ENCODE results near the gene TP73. TPM values are rescaled to one million over a fixed set of nuclear protein-coding genes. Genes with fewer than 3 reads are reported as not detected.

The TP73 gene
- total RNA-seq, 2 donors from 2014 or later: 5.1 to 15.1 TPM

DNA sequence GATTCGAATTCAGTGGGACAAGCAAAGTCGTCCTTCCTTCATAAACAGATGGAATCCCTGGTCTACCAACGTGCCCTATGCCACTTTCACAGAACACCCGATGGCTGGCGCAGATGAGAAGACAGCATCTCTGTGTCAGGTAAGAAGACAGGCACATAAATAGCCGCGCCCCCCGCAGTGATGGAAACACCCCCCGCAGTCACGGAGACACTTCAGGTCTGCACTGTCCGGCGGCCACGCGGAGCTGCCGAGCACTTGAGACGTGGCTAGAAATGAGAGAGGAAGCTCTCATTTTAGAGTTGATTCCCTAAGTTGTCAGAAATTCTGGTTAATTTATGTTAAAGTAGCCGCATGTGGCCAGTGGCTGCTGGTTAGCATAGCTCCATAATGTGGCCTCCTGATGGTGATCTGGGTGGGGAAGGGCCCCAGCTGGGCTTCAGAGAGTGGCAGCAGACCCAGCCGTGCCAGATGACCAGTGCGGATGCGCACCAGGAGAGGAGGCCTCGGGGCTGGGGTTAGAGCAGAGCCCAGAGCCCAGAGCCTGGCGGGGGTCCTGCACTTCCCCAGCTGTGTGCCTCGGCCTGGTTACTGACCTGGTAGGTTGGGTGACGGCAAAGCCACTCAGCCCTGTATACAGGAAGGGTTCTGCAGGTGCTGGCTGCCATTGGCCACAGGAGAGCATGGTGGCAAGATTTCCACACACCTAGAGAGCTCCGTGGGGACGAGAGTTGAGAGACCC lies 24.6 kb upstream of the TP73 start:
- no peak for DNase-seq (ENCODE audit: low spot score)
- H3K4me3 ChIP-seq: no peak overlapping the region
- H3K4me1 ChIP-seq (replicated peaks): peaks cover 13% of the 10 kb centered on the region
- no peak overlapping the region for H3K27ac ChIP-seq
- 94% methylated on average over 26 of the region's 26 CpGs for WGBS
- intact Hi-C loops (cut with DNase I): no loop called here
- H3K27me3 ChIP-seq (replicated peaks; ENCODE audit: insufficient read depth): no peaks in the 10 kb centered on the region
- TF ChIP-seq, protein P1, sequence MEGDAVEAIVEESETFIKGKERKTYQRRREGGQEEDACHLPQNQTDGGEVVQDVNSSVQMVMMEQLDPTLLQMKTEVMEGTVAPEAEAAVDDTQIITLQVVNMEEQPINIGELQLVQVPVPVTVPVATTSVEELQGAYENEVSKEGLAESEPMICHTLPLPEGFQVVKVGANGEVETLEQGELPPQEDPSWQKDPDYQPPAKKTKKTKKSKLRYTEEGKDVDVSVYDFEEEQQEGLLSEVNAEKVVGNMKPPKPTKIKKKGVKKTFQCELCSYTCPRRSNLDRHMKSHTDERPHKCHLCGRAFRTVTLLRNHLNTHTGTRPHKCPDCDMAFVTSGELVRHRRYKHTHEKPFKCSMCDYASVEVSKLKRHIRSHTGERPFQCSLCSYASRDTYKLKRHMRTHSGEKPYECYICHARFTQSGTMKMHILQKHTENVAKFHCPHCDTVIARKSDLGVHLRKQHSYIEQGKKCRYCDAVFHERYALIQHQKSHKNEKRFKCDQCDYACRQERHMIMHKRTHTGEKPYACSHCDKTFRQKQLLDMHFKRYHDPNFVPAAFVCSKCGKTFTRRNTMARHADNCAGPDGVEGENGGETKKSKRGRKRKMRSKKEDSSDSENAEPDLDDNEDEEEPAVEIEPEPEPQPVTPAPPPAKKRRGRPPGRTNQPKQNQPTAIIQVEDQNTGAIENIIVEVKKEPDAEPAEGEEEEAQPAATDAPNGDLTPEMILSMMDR (IDR thresholded peaks at IDR 0.05): no peak
- TF ChIP-seq POLR2AphosphoS5 (IDR thresholded peaks at IDR 0.05): no peak
- TF ChIP-seq POLR2A (IDR thresholded peaks at IDR 0.05): no peak
- H3K36me3 ChIP-seq: peaks cover 0 to 6% of the 10 kb centered on the region in 2 donors
- no peaks in the 10 kb centered on the region for H3K9me3 ChIP-seq

DNA sequence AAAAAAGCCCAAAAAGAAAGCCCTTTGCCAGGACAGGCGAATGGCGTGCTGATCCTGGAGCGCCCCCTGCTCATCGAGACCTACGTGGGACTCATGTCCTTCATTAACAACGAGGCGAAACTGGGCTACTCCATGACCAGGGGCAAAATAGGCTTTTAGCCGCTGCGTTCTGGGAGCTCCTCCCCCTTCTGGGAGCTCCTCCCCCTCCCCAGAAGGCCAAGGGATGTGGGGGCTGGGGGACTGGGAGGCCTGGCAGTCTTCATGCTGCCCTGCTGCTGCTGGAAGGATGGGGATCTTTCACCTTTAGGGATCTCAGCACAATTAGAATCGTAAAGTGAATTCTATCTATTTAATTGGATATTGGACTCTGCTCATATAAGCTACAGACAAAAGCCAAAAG lies 23.9 kb upstream of the TP73 start:
- WGBS: 81% methylated on average over 10 of the region's 10 CpGs
- no peaks in the 10 kb centered on the region for H3K9me3 ChIP-seq
- no peaks in the 10 kb centered on the region for H3K27me3 ChIP-seq (replicated peaks; ENCODE audit: insufficient read depth)
- peaks cover 7% of the 10 kb centered on the region for H3K4me1 ChIP-seq (replicated peaks)
- H3K4me3 ChIP-seq: no peak overlapping the region
- TF ChIP-seq, protein P1 (IDR thresholded peaks at IDR 0.05): no peak
- no peak for TF ChIP-seq POLR2AphosphoS5 (IDR thresholded peaks at IDR 0.05)
- no peak for DNase-seq (ENCODE audit: low spot score)
- H3K27ac ChIP-seq: no peak overlapping the region
- intact Hi-C loops (cut with DNase I): no loop called here
- peaks cover 0 to 6% of the 10 kb centered on the region in 2 donors for H3K36me3 ChIP-seq

DNA sequence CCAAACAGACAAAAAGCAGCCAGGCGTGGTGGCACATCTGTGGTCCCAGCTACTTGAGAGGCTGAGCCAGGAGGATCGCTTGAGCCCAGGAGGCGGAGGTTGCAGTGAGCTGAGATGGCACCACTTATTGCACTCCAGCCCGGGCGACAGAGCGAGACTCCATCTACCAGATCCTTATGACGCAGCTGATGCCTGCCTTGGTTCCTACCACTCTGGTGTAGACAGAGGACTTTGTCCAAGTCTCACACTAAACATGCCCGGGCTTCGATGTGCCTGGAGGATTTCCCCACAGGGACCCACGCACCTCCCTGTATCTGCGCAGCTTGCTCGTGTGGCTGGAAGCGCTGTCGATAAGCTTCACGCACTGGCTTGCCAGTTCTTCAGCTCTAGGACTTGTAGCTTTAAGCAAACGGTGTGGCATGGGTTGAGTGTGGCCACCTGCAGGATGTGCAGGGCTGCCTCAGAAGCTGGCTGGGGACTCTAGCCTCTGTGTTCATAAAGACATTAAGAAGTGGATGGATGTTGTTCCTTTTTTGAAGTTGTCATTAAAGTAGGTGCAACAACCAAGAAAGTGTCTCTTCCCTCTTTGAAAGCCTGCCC lies 22.7 kb upstream of the TP73 start:
- DNase-seq (ENCODE audit: low spot score): no peak
- intact Hi-C loops (cut with DNase I): no loop called here
- H3K27ac ChIP-seq: no peak overlapping the region
- no peak for TF ChIP-seq POLR2A (IDR thresholded peaks at IDR 0.05)
- TF ChIP-seq, protein P1 (IDR thresholded peaks at IDR 0.05): no peak
- WGBS: 85% methylated on average over 15 of the region's 16 CpGs
- H3K9me3 ChIP-seq: no peaks in the 10 kb centered on the region
- peaks cover 0 to 6% of the 10 kb centered on the region in 2 donors for H3K36me3 ChIP-seq
- no peaks in the 10 kb centered on the region for H3K4me1 ChIP-seq (replicated peaks)
- H3K27me3 ChIP-seq (replicated peaks; ENCODE audit: insufficient read depth): no peaks in the 10 kb centered on the region
- no peak overlapping the region for H3K4me3 ChIP-seq

DNA sequence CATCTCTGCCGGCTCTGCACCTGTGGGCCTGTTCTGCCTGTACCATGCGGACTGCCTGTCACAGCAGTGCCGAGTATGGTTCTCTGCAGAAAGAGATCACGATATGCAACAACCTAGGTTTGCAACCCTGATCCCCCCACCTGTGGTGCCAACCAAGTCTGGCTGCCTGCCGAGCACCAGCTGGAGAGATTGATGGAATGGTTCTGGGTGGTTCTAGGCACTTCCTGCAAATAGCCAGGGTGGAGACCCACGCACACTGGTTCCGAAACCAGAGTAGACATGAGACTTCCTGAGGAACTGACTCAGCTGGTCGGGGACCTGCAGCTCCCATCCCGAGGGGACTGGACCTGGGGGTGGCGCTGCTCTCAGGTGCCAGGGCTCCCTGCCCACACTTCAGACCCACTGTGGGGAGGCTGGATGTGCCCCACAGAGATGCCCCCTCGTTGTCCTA lies 22.1 kb upstream of the TP73 start:
- peaks cover 0 to 6% of the 10 kb centered on the region in 2 donors for H3K36me3 ChIP-seq
- TF ChIP-seq, protein P1 (IDR thresholded peaks at IDR 0.05): no peak
- TF ChIP-seq POLR2A (IDR thresholded peaks at IDR 0.05) (no peak), POLR2AphosphoS5 (IDR thresholded peaks at IDR 0.05) (no peak)
- no peaks in the 10 kb centered on the region for H3K9me3 ChIP-seq
- no peaks in the 10 kb centered on the region for H3K27me3 ChIP-seq (replicated peaks; ENCODE audit: insufficient read depth)
- intact Hi-C loops (cut with DNase I): no loop called here
- DNase-seq (ENCODE audit: low spot score): no peak
- WGBS: 72% methylated on average over 11 of the region's 11 CpGs
- no peak overlapping the region for H3K27ac ChIP-seq
- no peaks in the 10 kb centered on the region for H3K4me1 ChIP-seq (replicated peaks)
- H3K4me3 ChIP-seq: no peak overlapping the region

DNA sequence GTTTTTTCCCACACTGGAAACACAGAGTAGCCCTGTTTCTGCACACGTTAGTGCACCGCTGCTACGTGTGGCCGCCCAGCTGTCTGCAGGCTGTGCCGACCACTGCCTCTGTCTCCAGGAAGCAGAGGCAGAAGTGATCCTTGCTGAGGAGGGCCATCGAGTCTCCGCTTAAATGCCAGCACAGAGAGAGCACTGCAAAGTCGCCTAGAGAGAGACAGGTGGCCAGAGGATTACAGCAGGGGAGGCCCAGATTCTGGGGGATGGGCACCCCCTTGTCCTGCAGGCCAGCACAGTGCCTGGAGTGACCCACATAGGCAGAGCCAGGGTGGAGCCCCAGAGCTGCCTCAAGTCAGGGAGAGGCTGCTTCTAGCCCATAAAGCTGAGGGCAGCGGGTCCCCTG lies 21.4 kb upstream of the TP73 start:
- intact Hi-C loops (cut with DNase I): no loop called here
- WGBS: 80% methylated on average over 9 of the region's 9 CpGs
- Histone ChIP-seq H3K36me3 (peaks cover 0 to 6% of the 10 kb centered on the region in 2 donors), H3K4me3 (no peak overlapping the region), H3K27me3 (replicated peaks; ENCODE audit: insufficient read depth) (no peaks in the 10 kb centered on the region), H3K9me3 (no peaks in the 10 kb centered on the region), H3K27ac (no peak overlapping the region), H3K4me1 (replicated peaks) (no peaks in the 10 kb centered on the region)
- TF ChIP-seq POLR2A (IDR thresholded peaks at IDR 0.05) (no peak), POLR2AphosphoS5 (IDR thresholded peaks at IDR 0.05) (no peak)
- TF ChIP-seq, protein P1 (IDR thresholded peaks at IDR 0.05): no peak
- DNase-seq (ENCODE audit: low spot score): no peak
